Mesenchymal stem cell (in vitro differentiated cells and primary cell): ENCODE results near the gene TAS1R1.

ENCODE experiments used
- DNase-seq: peaks from one replicate; pipeline ENCODE4 v3.0.0-alpha.2; 2013
- H2AFZ ChIP-seq: one replicate; pipeline ENCODE4 v1.6.1; 2013; ENCODE audit warnings: low read depth, mild to moderate bottlenecking, control low read depth, inconsistent platforms, low read length, moderate library complexity
- H2AK5ac ChIP-seq: 2 replicates; pipeline ENCODE4 v1.6.1; 2013; ENCODE audit warnings: low read length, moderate library complexity, mild to moderate bottlenecking, inconsistent platforms; ENCODE audit not compliant: severe bottlenecking
- H2BK120ac ChIP-seq: one replicate; pipeline ENCODE4 v1.6.1; 2013; ENCODE audit warnings: low read depth, mild to moderate bottlenecking, inconsistent platforms, low read length, moderate library complexity
- H2BK12ac ChIP-seq, 2 experiments: one replicate each; pipeline ENCODE4 v1.6.1; 2013; ENCODE audit warnings: inconsistent platforms in 2 of 2, low read length in 2 of 2, mild to moderate bottlenecking in 2 of 2, moderate library complexity in 2 of 2, control low read depth in 1 of 2
- H2BK15ac ChIP-seq: one replicate; pipeline ENCODE4 v1.6.1; 2013; ENCODE audit warnings: mild to moderate bottlenecking, low read depth, inconsistent platforms; ENCODE audit not compliant: poor library complexity, severe bottlenecking
- H2BK5ac ChIP-seq: 2 replicates; pipeline ENCODE4 v1.6.1; 2013; ENCODE audit warnings: low read depth, mild to moderate bottlenecking, low read length, control low read depth, inconsistent platforms; ENCODE audit not compliant: poor library complexity, severe bottlenecking
- H3K14ac ChIP-seq, 2 experiments: one replicate each; pipeline ENCODE4 v1.6.1; 2013; ENCODE audit warnings: inconsistent platforms in 2 of 2, low read length in 2 of 2, control low read depth in 1 of 2, mild to moderate bottlenecking in 1 of 2, moderate library complexity in 1 of 2
- H3K18ac ChIP-seq, 2 experiments: one replicate each; pipeline ENCODE4 v1.6.1; 2013; ENCODE audit warnings: inconsistent platforms in 2 of 2, low read length in 2 of 2, control low read depth in 1 of 2, low read depth in 1 of 2, mild to moderate bottlenecking in 1 of 2
- H3K23ac ChIP-seq, 2 experiments: one replicate each; pipeline ENCODE4 v1.6.1; 2013; ENCODE audit warnings: inconsistent platforms in 2 of 2, low read length in 2 of 2, mild to moderate bottlenecking in 2 of 2, moderate library complexity in 2 of 2, control low read depth in 1 of 2
- H3K27ac ChIP-seq: 2 replicates; pipeline ENCODE4 v1.5.1; 2013; ENCODE audit warnings: mild to moderate bottlenecking, moderate library complexity, low read length, control low read depth, inconsistent platforms; ENCODE audit not compliant: poor library complexity, severe bottlenecking
- H3K27me3 ChIP-seq, 2 experiments: 2 replicates each; pipeline versions ENCODE4 v1.6.1 to v1.7.0; 2013; ENCODE audit warnings: low read length in 2 of 2, mild to moderate bottlenecking in 2 of 2, moderate library complexity in 2 of 2, control low read depth in 1 of 2, inconsistent platforms in 1 of 2; ENCODE audit not compliant: control insufficient read depth in 1 of 2, insufficient read depth in 1 of 2
- H3K36me3 ChIP-seq, 2 experiments: 2 replicates each; pipeline versions ENCODE4 v1.6.1 to v1.7.0; 2013; ENCODE audit warnings: low read length in 2 of 2, control low read depth in 1 of 2, inconsistent platforms in 1 of 2, low read depth in 1 of 2, mild to moderate bottlenecking in 1 of 2; ENCODE audit not compliant: insufficient read depth in 2 of 2, control insufficient read depth in 1 of 2
- H3K4ac ChIP-seq, 2 experiments: one replicate each; pipeline ENCODE4 v1.6.1; 2013; ENCODE audit warnings: inconsistent platforms in 2 of 2, low read length in 2 of 2, mild to moderate bottlenecking in 2 of 2, moderate library complexity in 2 of 2, control low read depth in 1 of 2, low read depth in 1 of 2
- H3K4me1 ChIP-seq: 2 replicates; pipeline ENCODE4 v1.6.1; 2013; ENCODE audit warnings: low read depth, low read length, control low read depth; ENCODE audit not compliant: control insufficient read depth, insufficient read depth
- H3K4me2 ChIP-seq: 2 replicates; pipeline ENCODE4 v1.6.1; 2013; ENCODE audit warnings: low read length, mild to moderate bottlenecking, inconsistent platforms; ENCODE audit not compliant: poor library complexity, severe bottlenecking
- H3K4me3 ChIP-seq, 2 experiments: 2 replicates each; pipeline versions ENCODE4 v1.5.1 to v1.7.0; 2013; ENCODE audit warnings: low read length in 2 of 2, mild to moderate bottlenecking in 2 of 2, control low read depth in 1 of 2, low read depth in 1 of 2; ENCODE audit not compliant: insufficient read depth in 1 of 2
- H3K79me1 ChIP-seq: replicated peaks from 2 replicates; pipeline ENCODE4 v1.6.1; 2013; ENCODE audit warnings: mild to moderate bottlenecking, control low read depth, low read length, inconsistent platforms; ENCODE audit not compliant: poor library complexity, severe bottlenecking
- H3K9ac ChIP-seq: 2 replicates; pipeline ENCODE4 v1.7.0; 2013; ENCODE audit warnings: mild to moderate bottlenecking, low read length, moderate library complexity
- H3K9me3 ChIP-seq: 2 replicates; pipeline ENCODE4 v1.7.0; 2013; ENCODE audit warnings: mild to moderate bottlenecking, low read length; ENCODE audit not compliant: control insufficient read depth
- H4K8ac ChIP-seq: one replicate; pipeline ENCODE4 v1.6.1; 2013; ENCODE audit warnings: inconsistent platforms, mild to moderate bottlenecking, low read length, moderate library complexity
- H4K91ac ChIP-seq: one replicate; pipeline ENCODE4 v1.6.1; 2013; ENCODE audit warnings: mild to moderate bottlenecking, low read length, inconsistent platforms
- WGBS: methylation state at CpG from one replicate; pipeline ENCODE4 v1.1.7; 2013; ENCODE audit warnings: mixed read lengths; 5-methylcytosine and 5-hydroxymethylcytosine counted together

Gene TAS1R1

DNA sequence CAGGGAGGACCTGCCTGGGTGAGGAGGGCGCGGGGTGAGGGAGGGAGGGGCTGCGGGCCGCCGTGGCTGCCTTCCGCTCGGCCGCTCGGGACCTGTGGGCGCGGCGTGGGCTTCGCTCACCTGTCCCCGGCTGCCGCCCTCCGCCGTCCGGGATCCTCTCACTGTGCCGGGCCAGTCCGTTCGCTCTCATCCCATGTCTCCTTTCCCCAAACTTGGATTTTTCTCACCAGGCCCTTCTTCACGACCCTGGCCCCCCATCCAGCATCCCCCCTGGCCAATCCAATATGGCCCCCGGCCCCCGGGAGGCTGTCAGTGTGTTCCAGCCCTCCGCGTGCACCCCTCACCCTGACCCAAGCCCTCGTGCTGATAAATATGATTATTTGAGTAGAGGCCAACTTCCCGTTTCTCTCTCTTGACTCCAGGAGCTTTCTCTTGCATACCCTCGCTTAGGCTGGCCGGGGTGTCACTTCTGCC is 25.0 kb downstream of the TAS1R1 start:
- H3K4ac ChIP-seq, result peak overlapping the region in 1 of 2 experiments; percentile 88
- H3K4me2 ChIP-seq, result peak overlapping the region; percentile 79
- peak overlapping the region; percentile 93 for H3K9ac ChIP-seq
- peak overlapping the region; percentile 1 to 94 for H3K23ac ChIP-seq
- peak overlapping the region in 1 of 2 experiments; percentile 91 for H3K14ac ChIP-seq
- peaks cover 29% of the 10 kb centered on the region for H3K79me1 ChIP-seq
- no peaks in the 10 kb centered on the region for H3K27me3 ChIP-seq
- no peak overlapping the region for H2BK120ac ChIP-seq
- no peak overlapping the region for H2BK12ac ChIP-seq
- WGBS, result 3% methylated on average over 24 of the region's 30 CpGs
- peak overlapping the region; percentile 96 for H2AFZ ChIP-seq
- H3K4me3 ChIP-seq, result peak overlapping the region; percentile 86 to 99
- H4K91ac ChIP-seq, result peak overlapping the region; percentile 91
- DNase-seq, result no peak
- peak overlapping the region; percentile 81 to 95 for H3K18ac ChIP-seq
- H3K9me3 ChIP-seq, result no peaks in the 10 kb centered on the region
- peak overlapping the region; percentile 74 for H2BK15ac ChIP-seq
- peak overlapping the region; percentile 32 for H2BK5ac ChIP-seq
- H3K27ac ChIP-seq, result no peak overlapping the region
- peak overlapping the region; percentile 94 for H4K8ac ChIP-seq
- H3K4me1 ChIP-seq, result peaks cover 28% of the 10 kb centered on the region
- no peak overlapping the region for H2AK5ac ChIP-seq
- no peaks in the 10 kb centered on the region for H3K36me3 ChIP-seq

DNA sequence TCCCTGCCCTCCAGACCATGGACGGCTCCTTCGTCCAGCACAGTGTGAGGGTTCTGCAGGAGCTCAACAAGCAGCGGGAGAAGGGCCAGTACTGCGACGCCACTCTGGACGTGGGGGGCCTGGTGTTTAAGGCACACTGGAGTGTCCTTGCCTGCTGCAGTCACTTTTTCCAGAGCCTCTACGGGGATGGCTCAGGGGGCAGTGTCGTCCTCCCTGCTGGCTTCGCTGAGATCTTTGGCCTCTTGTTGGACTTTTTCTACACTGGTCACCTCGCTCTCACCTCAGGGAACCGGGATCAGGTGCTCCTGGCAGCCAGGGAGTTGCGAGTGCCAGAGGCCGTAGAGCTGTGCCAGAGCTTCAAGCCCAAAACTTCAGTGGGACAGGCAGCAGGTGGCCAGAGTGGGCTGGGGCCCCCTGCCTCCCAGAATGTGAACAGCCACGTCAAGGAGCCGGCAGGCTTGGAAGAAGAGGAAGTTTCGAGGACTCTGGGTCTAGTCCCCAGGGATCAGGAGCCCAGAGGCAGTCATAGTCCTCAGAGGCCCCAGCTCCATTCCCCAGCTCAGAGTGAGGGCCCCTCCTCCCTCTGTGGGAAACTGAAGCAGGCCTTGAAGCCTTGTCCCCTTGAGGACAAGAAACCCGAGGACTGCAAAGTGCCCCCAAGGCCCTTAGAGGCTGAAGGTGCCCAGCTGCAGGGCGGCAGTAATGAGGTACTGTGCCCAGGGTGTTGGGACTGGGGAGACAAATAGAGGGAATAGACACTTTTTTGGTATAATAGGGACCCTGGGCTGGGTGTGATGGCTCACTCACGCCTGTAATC is 25.7 kb downstream of the TAS1R1 start:
- H3K4me1 ChIP-seq, result peaks cover 29% of the 10 kb centered on the region
- peak overlapping the region in 1 of 2 experiments; percentile 6 for H3K14ac ChIP-seq
- peak overlapping the region in 1 of 2 experiments; percentile 95 for H3K18ac ChIP-seq
- H2BK120ac ChIP-seq, result no peak overlapping the region
- H3K23ac ChIP-seq, result peak overlapping the region; percentile 1 to 34
- H3K4me3 ChIP-seq, result peak overlapping the region; percentile 86 to 99
- peak overlapping the region; percentile 93 for H3K9ac ChIP-seq
- no peak overlapping the region for H3K27ac ChIP-seq
- DNase-seq, result peak; percentile 63
- no peak overlapping the region for H4K8ac ChIP-seq
- peak overlapping the region; percentile 13 for H2BK15ac ChIP-seq
- peak overlapping the region; percentile 96 for H2AFZ ChIP-seq
- H2BK12ac ChIP-seq, result no peak overlapping the region
- H2BK5ac ChIP-seq, result no peak overlapping the region
- H3K79me1 ChIP-seq, result peaks cover 34% of the 10 kb centered on the region
- WGBS, result 46% methylated on average over 19 of the region's 19 CpGs
- no peaks in the 10 kb centered on the region for H3K9me3 ChIP-seq
- H3K27me3 ChIP-seq, result no peaks in the 10 kb centered on the region
- H3K36me3 ChIP-seq, result peaks cover 0 to 4% of the 10 kb centered on the region in 2 experiments
- H3K4ac ChIP-seq, result peak overlapping the region in 1 of 2 experiments; percentile 41
- H2AK5ac ChIP-seq, result no peak overlapping the region
- peak overlapping the region; percentile 79 for H3K4me2 ChIP-seq
- H4K91ac ChIP-seq, result peak overlapping the region; percentile 40

DNA sequence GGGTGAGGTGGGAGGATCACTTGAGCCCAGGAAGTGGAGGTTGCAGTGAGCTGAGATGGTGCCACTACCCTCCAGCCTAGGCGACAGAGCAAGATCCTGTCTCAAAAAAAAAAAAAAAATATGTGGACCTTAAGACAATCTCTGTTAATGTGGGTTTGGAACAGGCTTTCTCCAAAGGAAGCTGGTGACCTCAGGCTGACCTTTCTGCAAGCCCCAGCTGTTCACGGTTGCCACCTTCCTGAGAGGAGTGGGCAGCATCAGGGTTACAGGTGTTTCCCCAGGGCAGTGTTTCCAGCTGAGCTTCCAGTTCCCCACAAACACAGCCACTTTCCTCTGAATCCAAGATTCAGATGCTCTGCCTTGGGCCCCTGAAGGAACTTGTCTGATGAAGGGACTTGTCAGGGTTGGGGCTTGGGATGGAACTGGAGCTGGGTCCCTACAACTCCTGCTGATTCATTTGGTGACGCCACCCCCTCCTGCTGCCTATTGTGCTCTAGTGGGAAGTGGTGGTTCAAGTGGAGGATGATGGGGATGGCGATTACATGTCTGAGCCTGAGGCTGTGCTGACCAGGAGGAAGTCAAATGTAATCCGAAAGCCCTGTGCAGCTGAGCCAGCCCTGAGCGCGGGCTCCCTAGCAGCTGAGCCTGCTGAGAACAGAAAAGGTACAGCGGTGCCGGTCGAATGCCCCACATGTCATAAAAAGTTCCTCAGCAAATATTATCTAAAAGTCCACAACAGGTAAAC is 26.6 kb downstream of the TAS1R1 start:
- Histone ChIP-seq H3K4me2 (no peak overlapping the region), H2AK5ac (no peak overlapping the region), H2BK12ac (no peak overlapping the region), H4K91ac (no peak overlapping the region), H3K27me3 (no peaks in the 10 kb centered on the region), H3K4me1 (peaks cover 29% of the 10 kb centered on the region), H3K14ac (no peak overlapping the region), H3K18ac (no peak overlapping the region), H3K79me1 (peaks cover 41% of the 10 kb centered on the region), H3K9ac (no peak overlapping the region), H2BK5ac (no peak overlapping the region), H3K9me3 (no peaks in the 10 kb centered on the region), H4K8ac (no peak overlapping the region), H2BK15ac (no peak overlapping the region), H2AFZ (no peak overlapping the region), H3K27ac (no peak overlapping the region), H3K23ac (no peak overlapping the region), H3K4ac (no peak overlapping the region), H3K36me3 (peaks cover 0 to 14% of the 10 kb centered on the region in 2 experiments), H3K4me3 (no peak overlapping the region), H2BK120ac (no peak overlapping the region)
- no peak for DNase-seq
- WGBS, result 94% methylated on average over 10 of the region's 10 CpGs

DNA sequence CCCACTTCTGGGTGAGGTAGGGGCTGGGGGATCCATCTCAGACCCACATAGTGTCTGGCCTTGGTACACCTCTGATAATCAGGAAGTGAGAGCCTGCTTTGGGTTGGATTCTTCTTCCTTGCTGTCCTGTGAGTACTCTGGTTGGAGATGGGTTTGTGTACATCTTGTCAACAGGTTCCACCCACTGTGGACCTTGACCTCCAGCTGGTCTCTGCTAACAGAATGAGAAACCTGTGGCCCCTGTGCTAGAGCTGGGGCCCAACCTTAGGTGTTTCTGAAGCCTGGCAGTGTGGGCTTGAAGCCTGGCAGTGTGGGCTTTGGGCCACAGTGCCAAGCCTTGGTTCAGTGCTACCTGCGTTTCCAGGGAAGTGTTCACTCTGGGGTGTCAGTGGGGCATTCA is 27.3 kb downstream of the TAS1R1 start:
- H2BK5ac ChIP-seq, result no peak overlapping the region
- peaks cover 1 to 20% of the 10 kb centered on the region in 2 experiments for H3K36me3 ChIP-seq
- no peak overlapping the region for H3K4me3 ChIP-seq
- no peak overlapping the region for H2BK12ac ChIP-seq
- no peak overlapping the region for H3K23ac ChIP-seq
- H3K9me3 ChIP-seq, result no peaks in the 10 kb centered on the region
- no peak overlapping the region for H2AK5ac ChIP-seq
- H3K27ac ChIP-seq, result no peak overlapping the region
- no peak overlapping the region for H3K9ac ChIP-seq
- peak overlapping the region; percentile 32 for H2BK15ac ChIP-seq
- H3K18ac ChIP-seq, result no peak overlapping the region
- no peak overlapping the region for H3K4me2 ChIP-seq
- no peak overlapping the region for H3K14ac ChIP-seq
- 100% methylated on average over 1 of the region's 1 CpG for WGBS
- no peak overlapping the region for H2AFZ ChIP-seq
- DNase-seq, result no peak
- H3K79me1 ChIP-seq, result peaks cover 45% of the 10 kb centered on the region
- H4K8ac ChIP-seq, result no peak overlapping the region
- no peak overlapping the region for H3K4ac ChIP-seq
- H3K4me1 ChIP-seq, result peaks cover 31% of the 10 kb centered on the region
- H2BK120ac ChIP-seq, result no peak overlapping the region
- H3K27me3 ChIP-seq, result no peaks in the 10 kb centered on the region
- no peak overlapping the region for H4K91ac ChIP-seq
